Suprapubic skin (tissue), 4 donors: ENCODE results near the gene CGNL1. TPM values are rescaled to one million over a fixed set of nuclear protein-coding genes. Genes with fewer than 3 reads are reported as not detected.

ENCODE experiments used
- DNase-seq, 2 donors: peaks; one replicate each; pipeline ENCODE4 v3.0.0-alpha.2; 2019; ENCODE audit warnings: low spot score in 2 of 2
- H3K27ac ChIP-seq: fragments of 200-600 bp; sonication (generic); one replicate; pipeline ENCODE4 v1.5.1; 2019
- H3K27me3 ChIP-seq: fragments of 200-600 bp; sonication (generic); one replicate; pipeline ENCODE4 v1.5.1; 2019
- H3K36me3 ChIP-seq: fragments of 200-600 bp; sonication (generic); one replicate; pipeline ENCODE4 v1.5.1; 2019
- H3K4me1 ChIP-seq: fragments of 200-600 bp; sonication (generic); one replicate; pipeline ENCODE4 v1.5.1; 2019
- H3K4me3 ChIP-seq: fragments of 200-600 bp; sonication (generic); one replicate; pipeline ENCODE4 v1.5.1; 2019; ENCODE audit warnings: mild to moderate bottlenecking
- H3K9me3 ChIP-seq: fragments of 200-600 bp; sonication (generic); one replicate; pipeline ENCODE4 v1.5.1; 2019
- CTCF ChIP-seq, 2 donors: fragments of 200-600 bp in 1 of 2; fragments of 450-650 bp in 1 of 2; sonication (generic) in 1 of 2; IDR thresholded peaks; one replicate each; pipeline ENCODE4 v1.5.1; 2016 to 2019; ENCODE audit warnings: antibody characterized with exemption in 2 of 2, mild to moderate bottlenecking in 1 of 2, moderate library complexity in 1 of 2
- EP300 ChIP-seq: sonication (generic); formaldehyde crosslinking; IDR thresholded peaks from one replicate; pipeline ENCODE4 v1.6.1; 2017; ENCODE audit warnings: antibody characterized with exemption
- POLR2A ChIP-seq, 2 donors: fragments of 450-650 bp; IDR thresholded peaks; one replicate each; pipeline ENCODE4 v1.6.1; 2017; ENCODE audit warnings: antibody characterized with exemption in 2 of 2, mild to moderate bottlenecking in 2 of 2, moderate library complexity in 2 of 2
- POLR2AphosphoS5 ChIP-seq, 3 donors: sonication (generic); formaldehyde crosslinking; IDR thresholded peaks; one replicate each; pipeline ENCODE4 v1.6.1; 2017; ENCODE audit warnings: antibody characterized with exemption in 3 of 3
- WGBS: methylation state at CpG from one replicate; pipeline ENCODE4 v1.1.5; 2018; 5-methylcytosine and 5-hydroxymethylcytosine counted together
- total RNA-seq, 4 donors: library from RNA; depleted of rRNA; stranded (reverse); fragments of >200 nt; gene quantifications; one replicate each; pipeline ENCODE4 v1.1.0, GENCODE V29; 2016

Gene CGNL1
- total RNA-seq, 4 donors from 2014 or later: 7.1 to 27.0 (median 14.2) TPM

DNA sequence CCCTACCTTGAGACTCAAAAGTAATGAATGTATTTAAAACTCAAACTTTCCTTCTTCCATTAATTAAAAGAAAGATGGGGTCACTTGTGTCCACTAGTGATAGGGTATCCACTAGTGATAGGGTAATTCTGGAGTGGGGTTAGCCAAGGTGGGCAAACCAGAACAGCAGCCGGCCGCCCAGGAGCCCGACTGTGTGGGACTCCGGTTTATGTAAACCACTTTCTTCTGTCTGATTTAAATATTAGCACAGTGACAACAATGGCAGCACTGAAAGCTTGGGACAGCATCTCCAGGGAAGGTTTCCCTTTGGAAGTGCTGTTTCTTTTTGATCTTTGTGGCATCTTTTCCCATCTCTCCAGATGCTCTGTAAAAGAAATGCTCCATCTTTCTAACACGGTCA lies 216.1 kb downstream of the CGNL1 start:
- no peaks in the 10 kb centered on the region for H3K27me3 ChIP-seq
- H3K4me3 ChIP-seq: peak overlapping the region; percentile 52
- H3K27ac ChIP-seq: peak overlapping the region; percentile 65
- DNase-seq: no peak
- H3K4me1 ChIP-seq: peaks cover 76% of the 10 kb centered on the region
- 56% methylated on average over 5 of the region's 5 CpGs for WGBS
- H3K9me3 ChIP-seq: no peaks in the 10 kb centered on the region
- TF ChIP-seq EP300 (no peak), POLR2AphosphoS5 (IDR thresholded peaks at IDR 0.05) (no peak), CTCF (IDR thresholded peaks at IDR 0.05) (no peak), POLR2A (IDR thresholded peaks at IDR 0.05) (no peak)
- no peaks in the 10 kb centered on the region for H3K36me3 ChIP-seq

- no peak overlapping the region for H3K27ac ChIP-seq
- DNase-seq: no peak
- peaks cover 76% of the 10 kb centered on the region for H3K4me1 ChIP-seq
- H3K36me3 ChIP-seq: no peaks in the 10 kb centered on the region
- H3K27me3 ChIP-seq: no peaks in the 10 kb centered on the region
- TF ChIP-seq EP300 (no peak), POLR2AphosphoS5 (IDR thresholded peaks at IDR 0.05) (no peak), POLR2A (IDR thresholded peaks at IDR 0.05) (no peak), CTCF (IDR thresholded peaks at IDR 0.05) (no peak)
- no peaks in the 10 kb centered on the region for H3K9me3 ChIP-seq
- H3K4me3 ChIP-seq: peak overlapping the region; percentile 52
- WGBS: 84% methylated on average over 3 of the region's 5 CpGs
Observed at GRCh38 chr15:57592836-57593420, 216.6 kb downstream of the CGNL1 start.

GRCh38 chr15:57594479-57594878 lies 218.2 kb downstream of the CGNL1 start:
- WGBS: 88% methylated on average over 6 of the region's 6 CpGs
- H3K27ac ChIP-seq: no peak overlapping the region
- TF ChIP-seq EP300 (no peak), POLR2A (IDR thresholded peaks at IDR 0.05) (no peak), POLR2AphosphoS5 (IDR thresholded peaks at IDR 0.05) (no peak), CTCF (IDR thresholded peaks at IDR 0.05) (no peak)
- H3K4me3 ChIP-seq: no peak overlapping the region
- no peaks in the 10 kb centered on the region for H3K9me3 ChIP-seq
- no peaks in the 10 kb centered on the region for H3K27me3 ChIP-seq
- H3K36me3 ChIP-seq: no peaks in the 10 kb centered on the region
- H3K4me1 ChIP-seq: peaks cover 64% of the 10 kb centered on the region
- no peak for DNase-seq

- Histone ChIP-seq H3K27me3 (no peaks in the 10 kb centered on the region), H3K4me1 (peaks cover 58% of the 10 kb centered on the region), H3K4me3 (no peak overlapping the region), H3K9me3 (no peaks in the 10 kb centered on the region), H3K36me3 (no peaks in the 10 kb centered on the region), H3K27ac (peak overlapping the region; percentile 33)
- DNase-seq: peak in 1 of 2 donors; percentile 34
- no peak for TF ChIP-seq EP300
- no peak for TF ChIP-seq POLR2AphosphoS5 (IDR thresholded peaks at IDR 0.05)
- TF ChIP-seq POLR2A (IDR thresholded peaks at IDR 0.05): no peak
- TF ChIP-seq CTCF (IDR thresholded peaks at IDR 0.05): no peak
- 67% methylated on average over 9 of the region's 9 CpGs for WGBS
Observed at GRCh38 chr15:57595011-57595866, 218.9 kb downstream of the CGNL1 start.

DNA sequence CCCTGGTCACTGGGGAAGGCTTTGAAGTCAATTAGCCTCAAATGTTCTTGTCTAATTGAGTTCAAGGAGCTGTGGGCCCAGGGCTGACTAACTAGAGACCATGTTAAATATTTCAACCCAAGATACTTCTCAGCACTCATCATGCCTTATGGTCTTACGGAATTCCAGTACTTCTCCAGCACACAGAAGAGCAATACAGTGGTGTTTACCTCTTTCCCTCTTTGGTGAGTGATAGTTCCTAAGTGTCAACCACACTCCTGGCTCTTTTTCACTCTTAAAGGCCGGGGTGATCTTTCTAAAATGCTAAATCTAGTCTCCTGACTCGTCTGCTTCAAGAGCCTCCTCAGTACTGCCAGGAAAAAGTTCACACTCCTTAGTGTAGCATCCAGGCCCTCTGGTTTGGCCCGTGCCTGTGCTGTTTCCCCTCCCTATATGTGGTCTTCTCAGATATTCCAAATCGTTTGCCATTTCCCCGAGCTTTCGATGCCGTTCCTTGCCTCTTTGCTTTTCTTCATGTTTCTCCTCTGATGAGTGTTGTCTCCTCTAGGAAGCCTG lies 220.1 kb downstream of the CGNL1 start:
- Histone ChIP-seq H3K27me3 (no peaks in the 10 kb centered on the region), H3K36me3 (no peaks in the 10 kb centered on the region), H3K4me1 (peaks cover 47% of the 10 kb centered on the region), H3K4me3 (no peak overlapping the region), H3K9me3 (no peaks in the 10 kb centered on the region), H3K27ac (peak overlapping the region; percentile 33)
- DNase-seq: peak in 1 of 2 donors; percentile 9
- TF ChIP-seq POLR2A (IDR thresholded peaks at IDR 0.05): no peak
- TF ChIP-seq POLR2AphosphoS5 (IDR thresholded peaks at IDR 0.05): no peak
- TF ChIP-seq CTCF (IDR thresholded peaks at IDR 0.05): no peak
- no peak for TF ChIP-seq EP300
- WGBS: 80% methylated on average over 8 of the region's 8 CpGs
